ENCODE data around the gene LMLN. TPM values are rescaled to one million over a fixed set of nuclear protein-coding genes. Genes with fewer than 3 reads are reported as not detected.

The LMLN gene
- total RNA-seq, 5 donors from 2014 or later (not counting 1 experiment from before 2014, with no cell fraction given) = 3.7 to 8.2 (median 5.5) TPM

- ChIA-PET POLR2A (no interaction called here), CTCF (no interaction called here)
- Histone ChIP-seq H3K9me3 (no peaks in the 10 kb centered on the region), H3K27me3 (replicated peaks in 1 of 2; ENCODE audit: control insufficient read depth in 2 of 2, extremely low read depth in 1 of 2, insufficient read depth in 2 of 2, low read length in 1 of 2) (no peaks in the 10 kb centered on the region), H3K4me1 (ENCODE audit: control insufficient read depth in 1 of 2, extremely low read depth in 1 of 2, insufficient read depth in 2 of 2, low read length in 2 of 2) (no peaks in the 10 kb centered on the region), H3K36me3 (ENCODE audit: control insufficient read depth in 2 of 2, extremely low read depth in 1 of 2, insufficient read depth in 1 of 2, low read length in 1 of 2) (no peaks in the 10 kb centered on the region), H3K4me3 (ENCODE audit: control insufficient read depth in 1 of 2, extremely low read depth in 1 of 2, low read length in 1 of 2) (no peak overlapping the region), H3K27ac (ENCODE audit: low read length) (no peak overlapping the region)
- Mint-ChIP-seq H3K27ac (no peak overlapping the region), H3K4me1 (peaks cover 0 to 3% (median 0%) of the 10 kb centered on the region in 3 donors), H3K27me3 (no peaks in the 10 kb centered on the region), H3K4me3 (no peak overlapping the region), H3K36me3 (peaks cover 21% of the 10 kb centered on the region), H3K9me3 (peaks cover 4 to 7% (median 6%) of the 10 kb centered on the region in 3 donors)
- WGBS (ENCODE audit: insufficient coverage) = no CpG with 5 or more reads among the region's 8 CpGs
- DNase-seq (no peak), ATAC-seq (replicated peaks in 1 of 4) (no peak)
These were observed 15.3 kb downstream of the LMLN start for GRCh38 chr3:197975311-197975710.

GRCh38 chr3:197983076-197983475 is 23.1 kb downstream of the LMLN start:
- ATAC-seq (replicated peaks in 1 of 4) = no peak

GRCh38 chr3:197989651-197990050 is 29.6 kb downstream of the LMLN start:
- Mint-ChIP-seq H3K27ac (no peak overlapping the region), H3K27me3 (no peaks in the 10 kb centered on the region), H3K9me3 (no peaks in the 10 kb centered on the region), H3K36me3 (peaks cover 40% of the 10 kb centered on the region), H3K4me3 (no peak overlapping the region), H3K4me1 (no peaks in the 10 kb centered on the region)
- H3K27me3 ChIP-seq (replicated peaks in 1 of 2; ENCODE audit: control insufficient read depth in 2 of 2, extremely low read depth in 1 of 2, insufficient read depth in 2 of 2, low read length in 1 of 2) = no peaks in the 10 kb centered on the region
- no peak overlapping the region for H3K4me3 ChIP-seq (ENCODE audit: control insufficient read depth in 1 of 2, extremely low read depth in 1 of 2, low read length in 1 of 2)
- ChIA-PET CTCF (no interaction called here), POLR2A (no interaction called here)
- no peak overlapping the region for H3K27ac ChIP-seq (ENCODE audit: low read length)
- DNase-seq = no peak
- no CpG with 5 or more reads among the region's 4 CpGs for WGBS (ENCODE audit: insufficient coverage)
- no peaks in the 10 kb centered on the region for H3K9me3 ChIP-seq
- H3K4me1 ChIP-seq (ENCODE audit: control insufficient read depth in 1 of 2, extremely low read depth in 1 of 2, insufficient read depth in 2 of 2, low read length in 2 of 2) = no peaks in the 10 kb centered on the region
- peaks cover 0 to 4% of the 10 kb centered on the region in 2 donors for H3K36me3 ChIP-seq (ENCODE audit: control insufficient read depth in 2 of 2, extremely low read depth in 1 of 2, insufficient read depth in 1 of 2, low read length in 1 of 2)
- no peak for ATAC-seq (replicated peaks in 1 of 4)

More at GRCh38 chr3:197983076-197983475, 23.1 kb downstream of the LMLN start:
- no peak for DNase-seq
- Histone ChIP-seq H3K4me1 (ENCODE audit: control insufficient read depth in 1 of 2, extremely low read depth in 1 of 2, insufficient read depth in 2 of 2, low read length in 2 of 2) (peaks cover 0 to 4% of the 10 kb centered on the region in 2 experiments), H3K36me3 (ENCODE audit: control insufficient read depth in 2 of 2, extremely low read depth in 1 of 2, insufficient read depth in 1 of 2, low read length in 1 of 2) (no peaks in the 10 kb centered on the region), H3K27ac (ENCODE audit: low read length) (no peak overlapping the region), H3K27me3 (replicated peaks in 1 of 2; ENCODE audit: control insufficient read depth in 2 of 2, extremely low read depth in 1 of 2, insufficient read depth in 2 of 2, low read length in 1 of 2) (no peaks in the 10 kb centered on the region), H3K4me3 (ENCODE audit: control insufficient read depth in 1 of 2, extremely low read depth in 1 of 2, low read length in 1 of 2) (no peak overlapping the region), H3K9me3 (no peaks in the 10 kb centered on the region)
- Mint-ChIP-seq H3K27me3 (no peaks in the 10 kb centered on the region), H3K4me1 (peaks cover 11 to 16% (median 15%) of the 10 kb centered on the region in 3 donors), H3K9me3 (no peaks in the 10 kb centered on the region), H3K36me3 (peaks cover 4% of the 10 kb centered on the region), H3K4me3 (no peak overlapping the region), H3K27ac (no peak overlapping the region)
- ChIA-PET POLR2A (no interaction called here), CTCF (no interaction called here)
- WGBS (ENCODE audit: insufficient coverage) = 88% methylated on average over 1 of the region's 1 CpG

- DNase-seq = no peak
- Mint-ChIP-seq H3K4me1 (no peaks in the 10 kb centered on the region), H3K9me3 (no peaks in the 10 kb centered on the region), H3K4me3 (no peak overlapping the region), H3K27me3 (no peaks in the 10 kb centered on the region), H3K36me3 (peaks cover 45% of the 10 kb centered on the region), H3K27ac (no peak overlapping the region)
- ATAC-seq (replicated peaks in 1 of 4) = no peak
- no peaks in the 10 kb centered on the region for H3K4me1 ChIP-seq (ENCODE audit: control insufficient read depth in 1 of 2, extremely low read depth in 1 of 2, insufficient read depth in 2 of 2, low read length in 2 of 2)
- no peak overlapping the region for H3K4me3 ChIP-seq (ENCODE audit: control insufficient read depth in 1 of 2, extremely low read depth in 1 of 2, low read length in 1 of 2)
- H3K36me3 ChIP-seq (ENCODE audit: control insufficient read depth in 2 of 2, extremely low read depth in 1 of 2, insufficient read depth in 1 of 2, low read length in 1 of 2) = no peaks in the 10 kb centered on the region
- CTCF ChIA-PET = no interaction called here
- no peak overlapping the region for H3K27ac ChIP-seq (ENCODE audit: low read length)
- POLR2A ChIA-PET = no interaction called here
- no peaks in the 10 kb centered on the region for H3K9me3 ChIP-seq
- H3K27me3 ChIP-seq (replicated peaks in 1 of 2; ENCODE audit: control insufficient read depth in 2 of 2, extremely low read depth in 1 of 2, insufficient read depth in 2 of 2, low read length in 1 of 2) = no peaks in the 10 kb centered on the region
- no CpG with 5 or more reads among the region's 1 CpG for WGBS (ENCODE audit: insufficient coverage)
These were observed 34.7 kb downstream of the LMLN start for GRCh38 chr3:197994736-197995135.

- Histone ChIP-seq H3K27me3 (replicated peaks in 1 of 2; ENCODE audit: control insufficient read depth in 2 of 2, extremely low read depth in 1 of 2, insufficient read depth in 2 of 2, low read length in 1 of 2) (no peaks in the 10 kb centered on the region), H3K9me3 (no peaks in the 10 kb centered on the region), H3K27ac (ENCODE audit: low read length) (no peak overlapping the region), H3K4me3 (ENCODE audit: control insufficient read depth in 1 of 2, extremely low read depth in 1 of 2, low read length in 1 of 2) (no peak overlapping the region), H3K36me3 (ENCODE audit: control insufficient read depth in 2 of 2, extremely low read depth in 1 of 2, insufficient read depth in 1 of 2, low read length in 1 of 2) (no peaks in the 10 kb centered on the region), H3K4me1 (ENCODE audit: control insufficient read depth in 1 of 2, extremely low read depth in 1 of 2, insufficient read depth in 2 of 2, low read length in 2 of 2) (no peaks in the 10 kb centered on the region)
- ChIA-PET CTCF (no interaction called here), POLR2A (no interaction called here)
- H3K36me3 Mint-ChIP-seq = peaks cover 40% of the 10 kb centered on the region
- no peaks in the 10 kb centered on the region for H3K9me3 Mint-ChIP-seq
- H3K4me3 Mint-ChIP-seq = no peak overlapping the region
- no peaks in the 10 kb centered on the region for H3K27me3 Mint-ChIP-seq
- no peaks in the 10 kb centered on the region for H3K4me1 Mint-ChIP-seq
- 95% methylated on average over 5 of the region's 5 CpGs for WGBS (ENCODE audit: insufficient coverage)
- DNase-seq = no peak
- no peak for ATAC-seq (replicated peaks in 1 of 4)
- H3K27ac Mint-ChIP-seq = no peak overlapping the region
These were observed 36.8 kb downstream of the LMLN start for GRCh38 chr3:197996855-197997254.

GRCh38 chr3:197997936-197998335 is 37.9 kb downstream of the LMLN start:
- Mint-ChIP-seq H3K36me3 (peaks cover 29% of the 10 kb centered on the region), H3K9me3 (no peaks in the 10 kb centered on the region), H3K27me3 (no peaks in the 10 kb centered on the region), H3K4me1 (no peaks in the 10 kb centered on the region), H3K4me3 (no peak overlapping the region), H3K27ac (no peak overlapping the region)
- ChIA-PET CTCF (no interaction called here), POLR2A (no interaction called here)
- Histone ChIP-seq H3K4me3 (ENCODE audit: control insufficient read depth in 1 of 2, extremely low read depth in 1 of 2, low read length in 1 of 2) (no peak overlapping the region), H3K27me3 (replicated peaks in 1 of 2; ENCODE audit: control insufficient read depth in 2 of 2, extremely low read depth in 1 of 2, insufficient read depth in 2 of 2, low read length in 1 of 2) (no peaks in the 10 kb centered on the region), H3K36me3 (ENCODE audit: control insufficient read depth in 2 of 2, extremely low read depth in 1 of 2, insufficient read depth in 1 of 2, low read length in 1 of 2) (no peaks in the 10 kb centered on the region), H3K27ac (ENCODE audit: low read length) (no peak overlapping the region), H3K9me3 (no peaks in the 10 kb centered on the region), H3K4me1 (ENCODE audit: control insufficient read depth in 1 of 2, extremely low read depth in 1 of 2, insufficient read depth in 2 of 2, low read length in 2 of 2) (no peaks in the 10 kb centered on the region)
- WGBS (ENCODE audit: insufficient coverage) = no CpG with 5 or more reads among the region's 3 CpGs
- no peak for ATAC-seq (replicated peaks in 1 of 4)
- DNase-seq = no peak

GRCh38 chr3:198017090-198017489 is 57.1 kb downstream of the LMLN start:
- no peaks in the 10 kb centered on the region for H3K36me3 ChIP-seq (ENCODE audit: control insufficient read depth in 2 of 2, extremely low read depth in 1 of 2, insufficient read depth in 1 of 2, low read length in 1 of 2)
- ChIA-PET POLR2A (no interaction called here), CTCF (no interaction called here)
- H3K4me3 ChIP-seq (ENCODE audit: control insufficient read depth in 1 of 2, extremely low read depth in 1 of 2, low read length in 1 of 2) = no peak overlapping the region
- H3K4me1 Mint-ChIP-seq = no peaks in the 10 kb centered on the region
- no peak overlapping the region for H3K27ac Mint-ChIP-seq
- DNase-seq (no peak), ATAC-seq (replicated peaks in 1 of 4) (no peak)
- H3K4me3 Mint-ChIP-seq = no peak overlapping the region
- 100% methylated on average over 2 of the region's 5 CpGs for WGBS (ENCODE audit: insufficient coverage)
- peaks cover 0 to 2% of the 10 kb centered on the region in 2 experiments for H3K27me3 ChIP-seq (replicated peaks in 1 of 2; ENCODE audit: control insufficient read depth in 2 of 2, extremely low read depth in 1 of 2, insufficient read depth in 2 of 2, low read length in 1 of 2)
- H3K9me3 ChIP-seq = no peaks in the 10 kb centered on the region
- H3K27ac ChIP-seq (ENCODE audit: low read length) = no peak overlapping the region
- H3K36me3 Mint-ChIP-seq = peaks cover 11% of the 10 kb centered on the region
- no peaks in the 10 kb centered on the region for H3K9me3 Mint-ChIP-seq
- no peaks in the 10 kb centered on the region for H3K4me1 ChIP-seq (ENCODE audit: control insufficient read depth in 1 of 2, extremely low read depth in 1 of 2, insufficient read depth in 2 of 2, low read length in 2 of 2)
- H3K27me3 Mint-ChIP-seq = no peaks in the 10 kb centered on the region

All from T-cell (primary cell).